ENCODE data around the gene LRRD1. TPM values are rescaled to one million over a fixed set of nuclear protein-coding genes. Genes with fewer than 3 reads are reported as not detected.

LRRD1 gene
- total and polyA plus RNA-seq, 2 of the 13 experiments (the other 11 are each of a cell fraction or from before 2014, with no cell fraction given), result 0.03 TPM; not detected in 1

GRCh38 chr7:92133737-92134270 lies 45.1 kb downstream of the LRRD1 start (continued):
- TF ChIP-seq ZNF790 (CRISPR knock-in tag; IDR thresholded peaks at IDR 0.05; ENCODE audit: borderline replicate concordance) (no peak), KAT7 (CRISPR knock-in tag; IDR thresholded peaks at IDR 0.05; ENCODE audit: borderline replicate concordance) (peak; percentile 71; the same call in 1 of the 2 replicates), ARID2 (CRISPR knock-in tag; IDR thresholded peaks at IDR 0.05; ENCODE audit: borderline replicate concordance) (no peak; the same call in 1 of the 2 replicates), ZNF274 (CRISPR knock-in tag; IDR thresholded peaks at IDR 0.05) (peak; percentile 58; the same call in 1 of the 2 replicates), ZNF746 (CRISPR knock-in tag; IDR thresholded peaks at IDR 0.05) (no peak), ZFP91 (CRISPR knock-in tag; IDR thresholded peaks at IDR 0.05; ENCODE audit: borderline replicate concordance) (no peak; the same call in 1 of the 2 replicates), RXRB (CRISPR knock-in tag; IDR thresholded peaks at IDR 0.05; ENCODE audit: borderline replicate concordance) (no peak), TBX3 (IDR thresholded peaks at IDR 0.05; ENCODE audit: borderline replicate concordance) (no peak), ZNF331 (CRISPR knock-in tag; IDR thresholded peaks at IDR 0.05) (0 out of 2 replicates have a peak, but pooled peaks have one; percentile 24), SKIL (CRISPR knock-in tag; IDR thresholded peaks at IDR 0.05; ENCODE audit: borderline replicate concordance) (no peak), TARDBP (CRISPR knock-in tag; IDR thresholded peaks at IDR 0.05) (peak; percentile 27; the same call in 1 of the 2 replicates), ZNF678 (CRISPR knock-in tag; IDR thresholded peaks at IDR 0.05) (no peak), PHF8 (CRISPR knock-in tag; IDR thresholded peaks at IDR 0.05) (peak; percentile 11; the same call in 1 of the 2 replicates), CHCHD3 (CRISPR knock-in tag; IDR thresholded peaks at IDR 0.05) (peak; percentile 85), ZNF800 (CRISPR knock-in tag; IDR thresholded peaks at IDR 0.05) (no peak), ZIK1 (CRISPR knock-in tag; IDR thresholded peaks at IDR 0.05; ENCODE audit: borderline replicate concordance, low read depth) (no peak), ZNF788 (CRISPR knock-in tag; IDR thresholded peaks at IDR 0.05; ENCODE audit: borderline replicate concordance) (peak; percentile 64; the same call in 1 of the 2 replicates), ZNF720 (CRISPR knock-in tag; IDR thresholded peaks at IDR 0.05) (0 out of 2 replicates have a peak, but pooled peaks have one; percentile 10), IRF9 (CRISPR knock-in tag; IDR thresholded peaks at IDR 0.05; ENCODE audit: borderline replicate concordance) (no peak; the same call in 1 of the 2 replicates), ZNF558 (CRISPR knock-in tag; IDR thresholded peaks at IDR 0.05; ENCODE audit: borderline replicate concordance) (no peak), ETS1 (CRISPR knock-in tag; IDR thresholded peaks at IDR 0.05) (no peak), ZNF33A (CRISPR knock-in tag; IDR thresholded peaks at IDR 0.05; ENCODE audit: borderline replicate concordance) (no peak)

Measured in HepG2 (cell line).